ENCODE data around the gene NFIC. TPM values are rescaled to one million over a fixed set of nuclear protein-coding genes. Genes with fewer than 3 reads are reported as not detected.
A peak's percentile ranks its signal among the peaks of the same experiment; 100 is the strongest.

The NFIC gene
- polyA plus RNA-seq, 1 of the 3 experiments (the other 2 are of a cell fraction): 7.2 TPM

- Histone ChIP-seq H2AFZ (ENCODE audit: low read depth) (no peak overlapping the region), H3K4me3 (ENCODE audit: low read depth in 2 of 2, low read length in 1 of 2) (no peak overlapping the region), H3K4me2 (no peak overlapping the region), H3K27me3 (ENCODE audit: insufficient read depth) (no peaks in the 10 kb centered on the region), H3K27ac (ENCODE audit: low read depth in 2 of 2, low read length in 1 of 2) (no peak overlapping the region; a peak in 1 of 4 replicates), H3F3A (replicated peaks; ENCODE audit: insufficient read depth) (no peaks in the 10 kb centered on the region), H3K79me2 (ENCODE audit: insufficient read depth) (peaks cover 71% of the 10 kb centered on the region), H3K9me2 (no peaks in the 10 kb centered on the region), H3K4me1 (ENCODE audit: control insufficient read depth in 1 of 2, insufficient read depth in 2 of 2, low read depth in 1 of 2, low read length in 1 of 2) (peaks cover 0 to 26% of the 10 kb centered on the region in 2 experiments; a peak in 2 of 4 replicates), H3K9me3 (no peaks in the 10 kb centered on the region), H3K9ac (no peak overlapping the region), H3K36me3 (replicated peaks in 1 of 2; ENCODE audit: control insufficient read depth in 1 of 2, insufficient read depth in 2 of 2, low read length in 1 of 2) (peaks cover 0 to 4% of the 10 kb centered on the region in 2 experiments), H4K20me1 (ENCODE audit: insufficient read depth) (peaks cover 37% of the 10 kb centered on the region)
- CTCF ChIA-PET: interaction anchor here (1.0 to 1.3 kb wide), 3 partner anchors 11 to 103 kb away, joined by 3 to 7 read pairs (median 4); no protein-coding TSS in a partner anchor
- POLR2A ChIA-PET: no interaction called here
- WGBS (ENCODE audit: low lambda C conversion rate): 94% methylated on average over 27 of the region's 27 CpGs
- DNase-seq: no peak
- TF ChIP-seq CHD2 (IDR thresholded peaks at IDR 0.05; ENCODE audit: low read length, partially characterized antibody): no peak
- no peak for TF ChIP-seq MAX (IDR thresholded peaks at IDR 0.05; ENCODE audit: low read depth)
Observed at GRCh38 chr19:3407556-3408516, 41.5 kb downstream of the NFIC start.

GRCh38 chr19:3408996-3409345, 42.6 kb downstream of the NFIC start:
- H3K79me2 ChIP-seq (ENCODE audit: insufficient read depth): peaks cover 76% of the 10 kb centered on the region
- peak overlapping the region in 1 of 2 experiments; percentile 39; a peak in 1 of 4 replicates for H3K27ac ChIP-seq (ENCODE audit: low read depth in 2 of 2, low read length in 1 of 2)
- peaks cover 0 to 24% of the 10 kb centered on the region in 2 experiments; a peak in 2 of 4 replicates for H3K4me1 ChIP-seq (ENCODE audit: control insufficient read depth in 1 of 2, insufficient read depth in 2 of 2, low read depth in 1 of 2, low read length in 1 of 2)
- H3K36me3 ChIP-seq (replicated peaks in 1 of 2; ENCODE audit: control insufficient read depth in 1 of 2, insufficient read depth in 2 of 2, low read length in 1 of 2): no peaks in the 10 kb centered on the region
- ChIA-PET POLR2A (no interaction called here), CTCF (no interaction called here)
- no peak overlapping the region for H3K4me3 ChIP-seq (ENCODE audit: low read depth in 2 of 2, low read length in 1 of 2)
- no peaks in the 10 kb centered on the region for H3K27me3 ChIP-seq (ENCODE audit: insufficient read depth)
- TF ChIP-seq POLR2AphosphoS5 (IDR thresholded peaks at IDR 0.05; ENCODE audit: low read depth, low read length): no peak
- TF ChIP-seq GABPA (IDR thresholded peaks at IDR 0.05; ENCODE audit: low read depth): no peak
- no peak for TF ChIP-seq RXRA (IDR thresholded peaks at IDR 0.05; ENCODE audit: borderline replicate concordance, low read depth)
- TF ChIP-seq MEF2A (IDR thresholded peaks at IDR 0.05; ENCODE audit: borderline replicate concordance, low read depth): no peak
- TF ChIP-seq NRF1 (IDR thresholded peaks at IDR 0.05; ENCODE audit: low read depth, low read length): no peak
- no peak for TF ChIP-seq TCF12 (IDR thresholded peaks at IDR 0.05)
- TF ChIP-seq REST (IDR thresholded peaks at IDR 0.05; ENCODE audit: low read depth, low read length): no peak
- no peak for TF ChIP-seq SIN3A (IDR thresholded peaks at IDR 0.05; ENCODE audit: borderline replicate concordance, low read depth, low read length)
- TF ChIP-seq ZBTB33 (IDR thresholded peaks at IDR 0.05; ENCODE audit: borderline replicate concordance, low read depth): no peak
- no peak for TF ChIP-seq ELF1 (IDR thresholded peaks at IDR 0.05)
- H4K20me1 ChIP-seq (ENCODE audit: insufficient read depth): peaks cover 48% of the 10 kb centered on the region
- no peaks in the 10 kb centered on the region for H3F3A ChIP-seq (replicated peaks; ENCODE audit: insufficient read depth)
- no peaks in the 10 kb centered on the region for H3K9me2 ChIP-seq
- WGBS (ENCODE audit: low lambda C conversion rate): 97% methylated on average over 11 of the region's 11 CpGs
- no peak overlapping the region for H3K9ac ChIP-seq
- no peak overlapping the region for H3K4me2 ChIP-seq
- no peak overlapping the region for H2AFZ ChIP-seq (ENCODE audit: low read depth)
- no peaks in the 10 kb centered on the region for H3K9me3 ChIP-seq
- DNase-seq: no peak

Data from SK-N-SH (cell line).